Measurements from ENCODE around the gene SMG7.

Gene SMG7

GRCh38 chr1:183460596-183460995 is 11.7 kb upstream of the SMG7 start:
- peaks cover 39 to 49% of the 10 kb centered on the region in 2 experiments for H3K4me1 ChIP-seq (ENCODE audit: control insufficient read depth in 1 of 2, insufficient read depth in 1 of 2, low read depth in 1 of 2, low read length in 1 of 2)
- no peak for TF ChIP-seq CTCF (IDR thresholded peaks at IDR 0.05)
- no peaks in the 10 kb centered on the region for H3K9me3 ChIP-seq
- no peaks in the 10 kb centered on the region for H3K27me3 ChIP-seq
- H3K36me3 ChIP-seq, result no peaks in the 10 kb centered on the region
- peak overlapping the region in 1 of 2 experiments; percentile 29 for H3K4me3 ChIP-seq (ENCODE audit: low read depth in 1 of 2, low read length in 1 of 2)
- H3K27ac ChIP-seq, result peak overlapping the region; percentile 82

- H3K27me3 ChIP-seq, result no peaks in the 10 kb centered on the region
- no peaks in the 10 kb centered on the region for H3K9me3 ChIP-seq
- TF ChIP-seq CTCF (IDR thresholded peaks at IDR 0.05), result no peak
- no peaks in the 10 kb centered on the region for H3K36me3 ChIP-seq
- peaks cover 39 to 49% of the 10 kb centered on the region in 2 experiments for H3K4me1 ChIP-seq (ENCODE audit: control insufficient read depth in 1 of 2, insufficient read depth in 1 of 2, low read depth in 1 of 2, low read length in 1 of 2)
- peak overlapping the region; percentile 82 for H3K27ac ChIP-seq
- peak overlapping the region in 1 of 2 experiments; percentile 29 for H3K4me3 ChIP-seq (ENCODE audit: low read depth in 1 of 2, low read length in 1 of 2)
These were observed 10.9 kb upstream of the SMG7 start for GRCh38 chr1:183461350-183461749.

- H3K27ac ChIP-seq, result peak overlapping the region; percentile 82
- H3K36me3 ChIP-seq, result no peaks in the 10 kb centered on the region
- no peaks in the 10 kb centered on the region for H3K9me3 ChIP-seq
- peaks cover 46 to 56% of the 10 kb centered on the region in 2 experiments for H3K4me1 ChIP-seq (ENCODE audit: control insufficient read depth in 1 of 2, insufficient read depth in 1 of 2, low read depth in 1 of 2, low read length in 1 of 2)
- no peak for TF ChIP-seq CTCF (IDR thresholded peaks at IDR 0.05)
- H3K4me3 ChIP-seq (ENCODE audit: low read depth in 1 of 2, low read length in 1 of 2), result no peak overlapping the region
- H3K27me3 ChIP-seq, result no peaks in the 10 kb centered on the region
These were observed 8.7 kb upstream of the SMG7 start for GRCh38 chr1:183463566-183463965.

GRCh38 chr1:183466781-183467180 is 5.5 kb upstream of the SMG7 start:
- no peak overlapping the region for H3K4me3 ChIP-seq (ENCODE audit: low read depth in 1 of 2, low read length in 1 of 2)
- H3K9me3 ChIP-seq, result no peaks in the 10 kb centered on the region
- H3K36me3 ChIP-seq, result no peaks in the 10 kb centered on the region
- peak overlapping the region; percentile 64 for H3K27ac ChIP-seq
- TF ChIP-seq CTCF (IDR thresholded peaks at IDR 0.05), result no peak
- no peaks in the 10 kb centered on the region for H3K27me3 ChIP-seq
- peaks cover 48 to 52% of the 10 kb centered on the region in 2 experiments for H3K4me1 ChIP-seq (ENCODE audit: control insufficient read depth in 1 of 2, insufficient read depth in 1 of 2, low read depth in 1 of 2, low read length in 1 of 2)

GRCh38 chr1:183467687-183468086 is 4.6 kb upstream of the SMG7 start:
- Histone ChIP-seq H3K9me3 (no peaks in the 10 kb centered on the region), H3K27ac (no peak overlapping the region), H3K27me3 (no peaks in the 10 kb centered on the region), H3K4me1 (ENCODE audit: control insufficient read depth in 1 of 2, insufficient read depth in 1 of 2, low read depth in 1 of 2, low read length in 1 of 2) (peaks cover 39 to 43% of the 10 kb centered on the region in 2 experiments), H3K36me3 (no peaks in the 10 kb centered on the region), H3K4me3 (ENCODE audit: low read depth in 1 of 2, low read length in 1 of 2) (no peak overlapping the region)
- no peak for TF ChIP-seq CTCF (IDR thresholded peaks at IDR 0.05)
